ENCODE data around the gene ABHD12. TPM values are rescaled to one million over a fixed set of nuclear protein-coding genes. Genes with fewer than 3 reads are reported as not detected.

The ABHD12 gene
- total RNA-seq, 4 donors from 2014 or later, result 41.6 to 75.8 (median 52.3) TPM

DNA sequence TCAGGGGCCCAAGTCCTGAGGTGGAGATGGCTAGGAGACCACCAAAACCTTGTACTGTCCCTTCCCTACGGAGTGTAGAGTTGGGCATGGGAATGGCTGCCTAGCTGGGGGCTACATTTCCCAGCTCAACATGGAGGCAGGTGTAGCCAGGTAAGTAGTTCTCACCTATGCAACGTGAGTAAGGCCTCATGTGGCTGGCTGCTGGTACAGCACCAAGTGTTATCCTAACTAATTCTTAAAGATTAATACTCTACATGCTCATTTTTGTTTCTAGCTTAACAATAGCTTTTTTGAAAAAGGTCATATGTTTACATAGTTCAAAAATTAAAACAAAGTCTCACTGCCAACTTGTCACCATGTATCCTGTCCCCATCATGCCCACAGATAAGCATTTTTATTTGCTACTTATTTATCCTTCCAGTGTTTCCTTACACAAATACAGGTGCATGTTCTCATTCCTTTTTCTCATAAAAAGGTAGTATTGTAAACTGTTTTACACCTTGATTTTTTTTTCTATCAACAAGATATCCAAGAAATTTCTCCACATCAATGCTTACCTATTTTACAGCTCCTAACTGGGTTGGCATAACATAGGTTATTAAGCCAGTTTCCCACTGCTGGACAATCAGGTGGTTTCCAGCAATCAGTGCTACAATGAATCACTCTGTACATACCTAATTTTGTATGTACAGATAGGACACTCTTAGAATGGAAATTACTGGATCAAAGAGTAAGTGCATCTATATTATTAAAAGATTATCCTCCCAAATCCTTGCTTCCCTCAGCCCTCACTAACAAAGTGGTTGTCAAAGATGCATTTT is 25.5 kb downstream of the ABHD12 start:
- no peaks in the 10 kb centered on the region for H3K9me3 ChIP-seq
- no peaks in the 10 kb centered on the region for H3K36me3 ChIP-seq
- DNase-seq (ENCODE audit: low spot score in 2 of 2), result no peak
- peaks cover 4% of the 10 kb centered on the region for H3K4me1 ChIP-seq
- 97% methylated on average over 2 of the region's 2 CpGs for WGBS
- TF ChIP-seq, protein P1, sequence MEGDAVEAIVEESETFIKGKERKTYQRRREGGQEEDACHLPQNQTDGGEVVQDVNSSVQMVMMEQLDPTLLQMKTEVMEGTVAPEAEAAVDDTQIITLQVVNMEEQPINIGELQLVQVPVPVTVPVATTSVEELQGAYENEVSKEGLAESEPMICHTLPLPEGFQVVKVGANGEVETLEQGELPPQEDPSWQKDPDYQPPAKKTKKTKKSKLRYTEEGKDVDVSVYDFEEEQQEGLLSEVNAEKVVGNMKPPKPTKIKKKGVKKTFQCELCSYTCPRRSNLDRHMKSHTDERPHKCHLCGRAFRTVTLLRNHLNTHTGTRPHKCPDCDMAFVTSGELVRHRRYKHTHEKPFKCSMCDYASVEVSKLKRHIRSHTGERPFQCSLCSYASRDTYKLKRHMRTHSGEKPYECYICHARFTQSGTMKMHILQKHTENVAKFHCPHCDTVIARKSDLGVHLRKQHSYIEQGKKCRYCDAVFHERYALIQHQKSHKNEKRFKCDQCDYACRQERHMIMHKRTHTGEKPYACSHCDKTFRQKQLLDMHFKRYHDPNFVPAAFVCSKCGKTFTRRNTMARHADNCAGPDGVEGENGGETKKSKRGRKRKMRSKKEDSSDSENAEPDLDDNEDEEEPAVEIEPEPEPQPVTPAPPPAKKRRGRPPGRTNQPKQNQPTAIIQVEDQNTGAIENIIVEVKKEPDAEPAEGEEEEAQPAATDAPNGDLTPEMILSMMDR (IDR thresholded peaks at IDR 0.05), result no peak
- TF ChIP-seq POLR2AphosphoS5 (IDR thresholded peaks at IDR 0.05), result no peak
- no peak for TF ChIP-seq POLR2A (IDR thresholded peaks at IDR 0.05)
- TF ChIP-seq EP300 (IDR thresholded peaks at IDR 0.05), result no peak
- H3K27ac ChIP-seq, result no peak overlapping the region
- no peaks in the 10 kb centered on the region for H3K27me3 ChIP-seq
- H3K4me3 ChIP-seq, result no peak overlapping the region

DNA sequence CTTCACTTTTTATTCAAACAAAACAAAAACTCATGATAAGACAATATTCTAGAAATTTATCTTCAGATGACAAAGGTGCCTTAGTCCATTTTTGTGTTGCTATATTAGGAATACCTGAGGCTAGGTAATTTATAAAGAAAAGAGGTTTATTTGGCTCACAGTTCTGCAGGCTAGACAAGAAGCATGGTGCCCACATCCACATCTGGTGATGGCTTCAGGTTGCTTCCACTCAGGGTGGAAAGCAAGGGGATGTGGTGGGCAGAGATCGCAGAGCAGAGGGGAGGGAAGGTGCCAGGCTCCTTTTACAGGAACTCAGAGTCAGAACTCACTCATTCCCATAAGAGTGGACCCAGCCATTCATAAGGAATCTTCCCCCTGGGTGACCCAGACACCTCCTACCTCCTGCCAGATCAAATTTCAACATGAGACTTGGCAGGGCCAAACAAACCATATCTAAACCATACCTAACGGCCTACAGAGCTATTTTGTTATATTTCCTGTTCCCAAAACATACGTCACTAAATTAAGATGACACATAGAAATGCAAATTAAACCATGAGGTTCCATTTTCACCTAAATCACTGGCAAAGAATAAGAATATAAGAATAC is 26.4 kb downstream of the ABHD12 start:
- no peaks in the 10 kb centered on the region for H3K36me3 ChIP-seq
- 88% methylated on average over 3 of the region's 3 CpGs for WGBS
- no peak for DNase-seq (ENCODE audit: low spot score in 2 of 2)
- no peak overlapping the region for H3K4me3 ChIP-seq
- H3K27me3 ChIP-seq, result no peaks in the 10 kb centered on the region
- H3K27ac ChIP-seq, result no peak overlapping the region
- peaks cover 4% of the 10 kb centered on the region for H3K4me1 ChIP-seq
- H3K9me3 ChIP-seq, result no peaks in the 10 kb centered on the region
- TF ChIP-seq EP300 (IDR thresholded peaks at IDR 0.05) (no peak), POLR2A (IDR thresholded peaks at IDR 0.05) (no peak), POLR2AphosphoS5 (IDR thresholded peaks at IDR 0.05) (no peak)
- TF ChIP-seq, protein P1 (IDR thresholded peaks at IDR 0.05), result no peak

DNA sequence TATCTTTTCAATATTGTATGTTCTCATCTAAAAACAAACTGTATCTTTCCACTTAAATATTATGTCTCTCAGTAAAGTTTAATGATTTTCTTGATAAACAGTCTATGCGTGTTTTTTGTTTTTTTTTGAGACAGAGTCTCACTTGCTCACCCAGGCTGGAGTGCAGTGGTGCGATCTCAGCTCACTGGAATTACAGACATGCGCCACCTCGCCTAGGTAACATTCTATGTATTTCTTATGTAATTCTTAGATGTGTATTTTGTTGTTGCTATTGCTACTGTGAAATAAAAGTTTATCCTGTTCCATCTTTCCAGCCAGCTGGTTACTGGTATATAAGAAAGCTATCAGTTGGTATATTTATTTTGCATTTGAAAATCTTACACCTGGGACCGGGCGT is 29.4 kb downstream of the ABHD12 start:
- H3K4me3 ChIP-seq, result no peak overlapping the region
- WGBS, result 90% methylated on average over 6 of the region's 6 CpGs
- peaks cover 13% of the 10 kb centered on the region for H3K4me1 ChIP-seq
- H3K9me3 ChIP-seq, result no peaks in the 10 kb centered on the region
- H3K27ac ChIP-seq, result no peak overlapping the region
- no peak for TF ChIP-seq EP300 (IDR thresholded peaks at IDR 0.05)
- no peak for TF ChIP-seq POLR2A (IDR thresholded peaks at IDR 0.05)
- TF ChIP-seq, protein P1 (IDR thresholded peaks at IDR 0.05), result no peak
- TF ChIP-seq POLR2AphosphoS5 (IDR thresholded peaks at IDR 0.05), result no peak
- no peaks in the 10 kb centered on the region for H3K27me3 ChIP-seq
- H3K36me3 ChIP-seq, result no peaks in the 10 kb centered on the region
- no peak for DNase-seq (ENCODE audit: low spot score in 2 of 2)

DNA sequence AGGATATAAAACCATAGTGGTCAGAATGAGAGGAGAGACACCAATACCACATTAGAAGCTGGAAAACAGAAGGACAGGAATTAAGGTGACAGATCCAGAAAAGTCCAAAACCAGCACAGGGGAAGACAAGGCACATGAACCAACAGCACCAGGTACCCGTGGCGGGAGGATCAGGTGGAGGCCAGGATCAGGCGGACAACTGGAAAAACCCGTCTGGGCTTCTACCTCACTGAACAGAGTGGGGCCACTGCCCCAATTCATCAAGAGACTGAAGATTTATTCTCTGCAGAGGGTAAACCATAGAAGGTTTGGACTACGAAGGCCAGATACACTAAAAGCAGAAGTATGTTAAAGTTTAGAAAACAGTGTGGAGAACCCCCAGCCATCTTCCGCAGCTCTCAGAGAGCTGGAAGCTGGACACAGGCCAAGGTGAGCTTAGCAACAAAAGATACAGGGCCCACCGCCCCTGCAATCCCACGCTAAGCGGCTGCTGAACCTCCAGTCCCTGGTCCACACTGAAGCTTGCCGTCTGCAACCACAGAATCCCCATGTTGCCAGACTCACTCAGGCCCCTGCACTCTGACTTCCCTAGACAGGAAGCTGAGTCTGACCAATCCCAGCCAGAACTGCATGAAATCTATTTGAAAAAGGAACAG is 29.9 kb downstream of the ABHD12 start:
- 76% methylated on average over 10 of the region's 10 CpGs for WGBS
- no peak overlapping the region for H3K27ac ChIP-seq
- DNase-seq (ENCODE audit: low spot score in 2 of 2), result no peak

More for the DNA sequence above, 29.9 kb downstream of the ABHD12 start:
- Histone ChIP-seq H3K27me3 (no peaks in the 10 kb centered on the region), H3K36me3 (no peaks in the 10 kb centered on the region), H3K4me3 (no peak overlapping the region), H3K9me3 (no peaks in the 10 kb centered on the region), H3K4me1 (peaks cover 18% of the 10 kb centered on the region)
- TF ChIP-seq POLR2A (IDR thresholded peaks at IDR 0.05) (no peak), EP300 (IDR thresholded peaks at IDR 0.05) (no peak), POLR2AphosphoS5 (IDR thresholded peaks at IDR 0.05) (no peak)
- TF ChIP-seq, protein P1 (IDR thresholded peaks at IDR 0.05), result no peak
